ENCODE data around the gene PRKCH. TPM values are rescaled to one million over a fixed set of nuclear protein-coding genes. Genes with fewer than 3 reads are reported as not detected.
"Not testable (repeated sequence)": the region's sequence is repeated elsewhere in the genome, so short reads cannot be mapped to it uniquely, and the experiment has no call there.

PRKCH gene
- total RNA-seq, 2 experiments from 2014 or later: 109 to 145 TPM

- POLR2A ChIA-PET: no interaction called here
These were observed 16.7 kb upstream of the PRKCH start for GRCh38 chr14:61304688-61305087.

GRCh38 chr14:61308198-61308597 lies 13.2 kb upstream of the PRKCH start:
- intact Hi-C loops (cut with DNase I, micrococcal nuclease): no loop called here
- no peak for DNase-seq
- Mint-ChIP-seq H3K9me3 (ENCODE audit: low read depth) (peaks cover 38% of the 10 kb centered on the region), H3K27ac (no peak overlapping the region), H3K27me3 (no peaks in the 10 kb centered on the region), H3K4me1 (peaks cover 18% of the 10 kb centered on the region), H3K4me3 (no peak overlapping the region), H3K36me3 (ENCODE audit: low read depth) (peaks cover 39% of the 10 kb centered on the region)
- no peak for ATAC-seq
- ChIA-PET POLR2A (no interaction called here), CTCF (interaction anchor here (0.8 to 1.3 kb wide), 3 partner anchors 8 to 40 kb away, joined by 3 to 4 read pairs (median 3); no protein-coding TSS in a partner anchor)

More at GRCh38 chr14:61304688-61305087, 16.7 kb upstream of the PRKCH start:
- ATAC-seq (no peak), DNase-seq (no peak)
- H3K36me3 Mint-ChIP-seq (ENCODE audit: low read depth): peaks cover 23% of the 10 kb centered on the region
- H3K9me3 Mint-ChIP-seq (ENCODE audit: low read depth): peaks cover 17% of the 10 kb centered on the region
- peaks cover 29% of the 10 kb centered on the region for H3K4me1 Mint-ChIP-seq
- no peak overlapping the region for H3K4me3 Mint-ChIP-seq
- intact Hi-C loops (cut with DNase I, micrococcal nuclease): no loop called here
- no peak overlapping the region for H3K27ac Mint-ChIP-seq
- no peaks in the 10 kb centered on the region for H3K27me3 Mint-ChIP-seq
- CTCF ChIA-PET: interaction anchor here (1.0 to 1.2 kb wide), 3 partner anchors 9 to 28 kb away, joined by 3 to 7 read pairs (median 5); no protein-coding TSS in a partner anchor

DNA sequence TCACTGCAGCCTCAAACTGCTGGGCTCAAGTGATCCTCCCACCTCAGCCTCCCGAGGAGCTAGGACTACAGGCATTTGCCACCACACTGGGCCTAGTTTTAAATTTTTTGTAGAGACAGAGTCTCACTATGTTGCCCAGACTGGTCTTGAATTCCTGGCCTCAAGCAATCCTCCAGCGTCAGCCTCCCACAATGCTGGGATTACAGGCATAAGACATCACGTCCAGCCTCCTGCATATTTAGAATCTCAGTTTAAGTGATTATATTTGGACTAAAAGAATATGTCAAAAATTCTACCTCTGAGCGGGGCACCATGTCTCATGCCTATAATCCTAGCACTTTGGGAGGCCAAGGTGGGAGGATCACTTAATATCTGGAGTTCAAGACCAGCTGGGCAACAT lies 12.7 kb upstream of the PRKCH start:
- H3K27ac Mint-ChIP-seq; intact Hi-C loops (cut with DNase I, micrococcal nuclease); H3K27me3 Mint-ChIP-seq; H3K4me3 Mint-ChIP-seq; ATAC-seq; DNase-seq; POLR2A ChIA-PET: not testable (repeated sequence)
- peaks cover 39% of the 10 kb centered on the region for H3K9me3 Mint-ChIP-seq (ENCODE audit: low read depth)
- H3K4me1 Mint-ChIP-seq: peaks cover 18% of the 10 kb centered on the region
- CTCF ChIA-PET: interaction anchor here (0.7 to 1.3 kb wide), 4 partner anchors 9 to 39 kb away, joined by 3 to 4 read pairs (median 3); no protein-coding TSS in a partner anchor
- peaks cover 40% of the 10 kb centered on the region for H3K36me3 Mint-ChIP-seq (ENCODE audit: low read depth)

- Mint-ChIP-seq H3K9me3 (ENCODE audit: low read depth) (peaks cover 19% of the 10 kb centered on the region), H3K4me3 (no peak overlapping the region), H3K27ac (no peak overlapping the region), H3K36me3 (ENCODE audit: low read depth) (peaks cover 24% of the 10 kb centered on the region), H3K4me1 (peaks cover 4% of the 10 kb centered on the region), H3K27me3 (no peaks in the 10 kb centered on the region)
- ChIA-PET POLR2A (no interaction called here), CTCF (no interaction called here)
- ATAC-seq (no peak), DNase-seq (no peak)
- intact Hi-C loops (cut with DNase I, micrococcal nuclease): no loop called here
These were observed 6.1 kb upstream of the PRKCH start for GRCh38 chr14:61315313-61315712.

DNA sequence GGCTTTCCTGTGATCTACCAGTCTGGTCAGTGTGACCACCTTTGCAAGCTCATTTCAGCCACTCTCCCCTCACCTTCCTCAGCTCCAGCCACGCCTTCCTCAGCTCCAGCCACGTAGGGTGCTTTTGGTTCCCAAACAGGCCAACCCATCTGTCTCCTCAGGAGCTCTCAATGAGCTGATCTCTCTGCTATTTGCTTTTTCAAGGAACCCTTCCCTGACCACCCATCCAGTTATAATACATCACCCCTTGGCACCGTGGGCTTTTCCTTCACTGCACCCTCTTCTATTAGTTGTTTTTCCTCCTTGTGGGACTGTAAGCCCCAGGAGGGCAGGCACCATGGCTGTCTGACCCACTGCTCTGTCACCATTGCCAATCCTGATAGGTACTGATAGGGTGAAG lies 2.3 kb upstream of the PRKCH start:
- no peak overlapping the region for H3K27ac Mint-ChIP-seq
- peaks cover 22% of the 10 kb centered on the region for H3K36me3 Mint-ChIP-seq (ENCODE audit: low read depth)
- ChIA-PET POLR2A (no interaction called here), CTCF (interaction anchor here (0.9 to 1.1 kb wide), 4 partner anchors 14 to 114 kb away, joined by 3 to 4 read pairs (median 4); no protein-coding TSS in a partner anchor)
- peaks cover 3% of the 10 kb centered on the region for H3K9me3 Mint-ChIP-seq (ENCODE audit: low read depth)
- no peak overlapping the region for H3K4me3 Mint-ChIP-seq
- intact Hi-C loops (cut with DNase I, micrococcal nuclease): no loop called here
- ATAC-seq (no peak), DNase-seq (no peak)
- peaks cover 5% of the 10 kb centered on the region for H3K4me1 Mint-ChIP-seq
- no peaks in the 10 kb centered on the region for H3K27me3 Mint-ChIP-seq

- H3K4me3 Mint-ChIP-seq: no peak overlapping the region
- intact Hi-C loops (cut with DNase I, micrococcal nuclease): loop anchor here (2.0 to 5.0 kb wide), 2 partner anchors 23 to 378 kb away; partner anchors contain the start of gene HIF1A (in 1 of the 2)
- H3K36me3 Mint-ChIP-seq (ENCODE audit: low read depth): peaks cover 20% of the 10 kb centered on the region
- H3K27ac Mint-ChIP-seq: no peak overlapping the region
- no peak for DNase-seq
- ATAC-seq: no peak
- ChIA-PET POLR2A (no interaction called here), CTCF (interaction anchor here (0.7 to 3.7 kb wide), 5 partner anchors 14 to 105 kb away, joined by 3 to 17 read pairs (median 3); no protein-coding TSS in a partner anchor)
- peaks cover 1% of the 10 kb centered on the region for H3K9me3 Mint-ChIP-seq (ENCODE audit: low read depth)
- peaks cover 8% of the 10 kb centered on the region for H3K4me1 Mint-ChIP-seq
- H3K27me3 Mint-ChIP-seq: no peaks in the 10 kb centered on the region
These were observed 1.7 kb upstream of the PRKCH start for GRCh38 chr14:61319706-61320105.

DNA sequence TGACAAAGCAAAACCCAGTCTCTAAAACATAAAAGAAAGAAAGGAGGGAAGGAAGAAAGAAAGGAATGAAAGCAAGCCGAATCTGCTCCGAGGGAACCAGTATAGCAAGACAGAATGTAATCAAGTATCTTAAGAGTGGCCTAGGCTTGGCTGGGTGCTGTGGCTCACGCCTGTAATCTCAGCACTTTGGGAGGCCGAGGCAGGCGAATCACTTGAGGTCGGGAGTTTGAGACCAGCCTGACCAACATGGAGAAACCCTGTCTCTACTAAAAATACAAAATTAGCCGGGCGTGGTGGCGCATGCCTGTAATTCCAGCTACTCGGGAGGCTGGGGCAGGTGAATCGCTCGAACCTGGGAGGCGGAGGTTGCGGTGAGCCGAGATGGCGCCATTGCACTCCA lies 1.2 kb upstream of the PRKCH start:
- H3K4me1 Mint-ChIP-seq: peaks cover 12% of the 10 kb centered on the region
- CTCF ChIA-PET: interaction anchor here (0.7 to 3.7 kb wide), 5 partner anchors 14 to 106 kb away, joined by 3 to 17 read pairs (median 3); no protein-coding TSS in a partner anchor
- ATAC-seq; DNase-seq; H3K27me3 Mint-ChIP-seq; H3K9me3 Mint-ChIP-seq (ENCODE audit: low read depth); POLR2A ChIA-PET; H3K4me3 Mint-ChIP-seq; H3K27ac Mint-ChIP-seq: not testable (repeated sequence)
- intact Hi-C loops (cut with DNase I, micrococcal nuclease): loop anchor here (2.0 to 5.0 kb wide), 2 partner anchors 23 to 377 kb away; partner anchors contain the start of gene HIF1A (in 1 of the 2)
- peaks cover 22% of the 10 kb centered on the region for H3K36me3 Mint-ChIP-seq (ENCODE audit: low read depth)

- H3K27ac Mint-ChIP-seq: peak overlapping the region; percentile 20
- intact Hi-C loops (cut with DNase I, micrococcal nuclease): loop anchor here (2.0 to 5.0 kb wide), 2 partner anchors 24 to 376 kb away; partner anchors contain the start of gene HIF1A (in 1 of the 2)
These were observed 484 bp upstream of the PRKCH start for GRCh38 chr14:61320806-61321384.

GRCh38 chr14:61322011-61322798 lies 826 bp downstream of the PRKCH start:
- ATAC-seq: peak; percentile 2
- Mint-ChIP-seq H3K27ac (peak overlapping the region; percentile 94), H3K4me1 (peaks cover 33% of the 10 kb centered on the region), H3K36me3 (ENCODE audit: low read depth) (peaks cover 38% of the 10 kb centered on the region), H3K27me3 (no peaks in the 10 kb centered on the region), H3K4me3 (peak overlapping the region; percentile 92), H3K9me3 (ENCODE audit: low read depth) (peaks cover 1% of the 10 kb centered on the region)
- DNase-seq: peak; percentile 61
- intact Hi-C loops (cut with DNase I, micrococcal nuclease): loop anchor here (2.0 to 5.0 kb wide), 2 partner anchors 131 to 375 kb away; partner anchors contain the start of gene HIF1A (in 1 of the 2)
- POLR2A ChIA-PET: interaction anchor here (0.8 to 1.1 kb wide), 2 partner anchors 22 to 66 kb away, joined by 3 read pairs; no protein-coding TSS in a partner anchor
- CTCF ChIA-PET: interaction anchor here (0.6 to 3.7 kb wide), 13 partner anchors 12 to 345 kb away, joined by 3 to 17 read pairs (median 3); no protein-coding TSS in a partner anchor

More at GRCh38 chr14:61320806-61321384, 484 bp upstream of the PRKCH start:
- Mint-ChIP-seq H3K27me3 (no peaks in the 10 kb centered on the region), H3K9me3 (ENCODE audit: low read depth) (peaks cover 1% of the 10 kb centered on the region), H3K4me1 (peaks cover 19% of the 10 kb centered on the region), H3K36me3 (ENCODE audit: low read depth) (peaks cover 29% of the 10 kb centered on the region), H3K4me3 (peak overlapping the region; percentile 92)
- ATAC-seq: no peak
- ChIA-PET CTCF (interaction anchor here (0.6 to 3.7 kb wide), 7 partner anchors 13 to 127 kb away, joined by 3 to 17 read pairs (median 4); no protein-coding TSS in a partner anchor), POLR2A (interaction anchor here (1.0 to 1.1 kb wide), 2 partner anchors 10 to 68 kb away, joined by 3 to 5 read pairs; no protein-coding TSS in a partner anchor)
- no peak for DNase-seq

- POLR2A ChIA-PET: interaction anchor here (0.8 kb wide), 2 partner anchors 65 to 67 kb away, joined by 3 read pairs; no protein-coding TSS in a partner anchor
- peak; percentile 55 for ATAC-seq
- H3K36me3 Mint-ChIP-seq (ENCODE audit: low read depth): peaks cover 41% of the 10 kb centered on the region
- no peaks in the 10 kb centered on the region for H3K27me3 Mint-ChIP-seq
- H3K9me3 Mint-ChIP-seq (ENCODE audit: low read depth): peaks cover 1% of the 10 kb centered on the region
- intact Hi-C loops (cut with DNase I, micrococcal nuclease): loop anchor here (2.0 to 5.0 kb wide), 2 partner anchors 130 to 374 kb away; partner anchors contain the start of gene HIF1A (in 1 of the 2)
- H3K4me1 Mint-ChIP-seq: peaks cover 39% of the 10 kb centered on the region
- CTCF ChIA-PET: interaction anchor here (0.6 to 3.7 kb wide), 14 partner anchors 11 to 175 kb away, joined by 3 to 17 read pairs (median 3); no protein-coding TSS in a partner anchor
- peak overlapping the region; percentile 94 for H3K27ac Mint-ChIP-seq
- peak overlapping the region; percentile 92 for H3K4me3 Mint-ChIP-seq
- peak; percentile 73 for DNase-seq
These were observed 1.5 kb downstream of the PRKCH start for GRCh38 chr14:61322799-61323290.

Measured in activated CD4-positive, alpha-beta T cell treated with anti-CD3 and anti-CD28 coated beads for 36 hours (primary cell).